HepG2 (cell line): ENCODE data around the gene ACBD5.

ENCODE experiments used
- MEIS2 ChIP-seq: sonication (generic); formaldehyde crosslinking; IDR thresholded peaks from 2 replicates; pipeline ENCODE4 v1.9.0; 2021; ENCODE audit warnings: mild to moderate bottlenecking, missing genetic modification reagents
- ZNF138 ChIP-seq: sonication (generic); formaldehyde crosslinking; IDR thresholded peaks from 2 replicates; pipeline ENCODE4 v1.5.0; 2020; ENCODE audit warnings: mild to moderate bottlenecking, low read depth, missing genetic modification reagents
- ZSCAN29 ChIP-seq: sonication (generic); formaldehyde crosslinking; conservative IDR thresholded peaks from 2 replicates; pipeline ENCODE4 v1.4.0; 2020; ENCODE audit warnings: mild to moderate bottlenecking, missing genetic modification reagents

DNA sequence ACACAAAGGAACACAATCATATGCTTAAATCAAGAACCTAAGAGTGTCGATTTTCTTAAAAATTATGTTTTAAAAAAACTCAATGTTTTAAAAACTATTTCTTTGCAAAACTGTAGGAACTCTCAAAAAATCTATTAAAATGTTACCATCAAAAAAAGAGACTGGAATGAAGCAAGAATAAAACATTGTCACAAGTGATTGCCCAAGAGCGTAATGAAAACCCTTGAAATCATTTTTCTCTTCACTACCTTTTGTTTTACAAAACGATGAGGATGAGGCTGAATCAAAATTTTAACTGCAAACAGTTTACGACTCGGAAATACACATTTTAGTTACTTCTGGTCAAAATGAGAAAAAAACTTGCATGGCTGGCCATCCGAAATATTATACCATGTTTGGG, 87.3 kb downstream of the ACBD5 start:
- TF ChIP-seq MEIS2 (CRISPR knock-in tag) (no peak), ZNF138 (no peak), ZSCAN29 (CRISPR knock-in tag) (no peak)
